Measurements from ENCODE around the gene ELOVL2. TPM values are rescaled to one million over a fixed set of nuclear protein-coding genes. Genes with fewer than 3 reads are reported as not detected.

The ELOVL2 gene
- total RNA-seq, 1 experiment from 2014 or later, result 12.7 TPM

DNA sequence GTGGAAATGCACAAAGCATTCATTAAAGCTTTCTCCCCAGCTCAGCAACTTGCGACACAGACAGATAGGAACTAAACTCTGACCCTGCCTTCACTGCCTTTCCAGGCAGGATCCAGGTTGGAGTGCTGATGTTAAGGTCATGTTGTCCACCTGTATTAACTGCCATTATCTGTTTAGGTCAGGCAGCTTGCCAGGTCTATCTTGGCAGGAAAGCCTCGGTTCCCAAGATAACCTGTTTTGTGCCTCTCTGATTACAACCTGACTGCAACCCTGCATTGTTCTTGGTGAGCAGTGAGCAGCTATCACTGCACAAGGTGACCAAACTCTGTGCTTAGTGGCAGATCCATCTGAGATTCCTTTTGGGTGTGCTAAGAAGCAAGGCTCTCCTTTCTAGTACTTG, 23.2 kb upstream of the ELOVL2 start:
- Histone ChIP-seq H3K9me3 (ENCODE audit: low read depth, low read length, poor library complexity, severe bottlenecking) (no peaks in the 10 kb centered on the region), H3K27ac (ENCODE audit: low read depth, low read length, poor library complexity, severe bottlenecking) (no peak overlapping the region), H3K27me3 (replicated peaks; ENCODE audit: insufficient read depth, low read depth, low read length, poor library complexity) (no peaks in the 10 kb centered on the region), H3K4me1 (ENCODE audit: insufficient read depth, low read length, poor library complexity, severe bottlenecking) (no peaks in the 10 kb centered on the region), H3K36me3 (ENCODE audit: insufficient read depth, low read length, poor library complexity, severe bottlenecking) (no peaks in the 10 kb centered on the region), H3K4me3 (ENCODE audit: low read depth, low read length, poor library complexity, severe bottlenecking) (no peak overlapping the region)
- ChIA-PET POLR2A (ENCODE audit: low non-redundant PET) (no interaction called here), CTCF (interaction anchor here (1.2 kb wide), 1 partner anchor 113 kb away, joined by 4 read pairs; no protein-coding TSS in a partner anchor)
- TF ChIP-seq, protein P1, sequence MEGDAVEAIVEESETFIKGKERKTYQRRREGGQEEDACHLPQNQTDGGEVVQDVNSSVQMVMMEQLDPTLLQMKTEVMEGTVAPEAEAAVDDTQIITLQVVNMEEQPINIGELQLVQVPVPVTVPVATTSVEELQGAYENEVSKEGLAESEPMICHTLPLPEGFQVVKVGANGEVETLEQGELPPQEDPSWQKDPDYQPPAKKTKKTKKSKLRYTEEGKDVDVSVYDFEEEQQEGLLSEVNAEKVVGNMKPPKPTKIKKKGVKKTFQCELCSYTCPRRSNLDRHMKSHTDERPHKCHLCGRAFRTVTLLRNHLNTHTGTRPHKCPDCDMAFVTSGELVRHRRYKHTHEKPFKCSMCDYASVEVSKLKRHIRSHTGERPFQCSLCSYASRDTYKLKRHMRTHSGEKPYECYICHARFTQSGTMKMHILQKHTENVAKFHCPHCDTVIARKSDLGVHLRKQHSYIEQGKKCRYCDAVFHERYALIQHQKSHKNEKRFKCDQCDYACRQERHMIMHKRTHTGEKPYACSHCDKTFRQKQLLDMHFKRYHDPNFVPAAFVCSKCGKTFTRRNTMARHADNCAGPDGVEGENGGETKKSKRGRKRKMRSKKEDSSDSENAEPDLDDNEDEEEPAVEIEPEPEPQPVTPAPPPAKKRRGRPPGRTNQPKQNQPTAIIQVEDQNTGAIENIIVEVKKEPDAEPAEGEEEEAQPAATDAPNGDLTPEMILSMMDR (conservative IDR thresholded peaks at IDR 0.05; ENCODE audit: low read depth, low read length), result no peak
- TF ChIP-seq EZH2 (IDR thresholded peaks at IDR 0.05; ENCODE audit: borderline replicate concordance, low read depth, low read length, poor library complexity, severe bottlenecking), result no peak
- no TSS peak for BruUV-seq (replicated peaks)
- intact Hi-C loops (cut with micrococcal nuclease; ENCODE audit: unreplicated experiment), result loop anchor here (5.0 kb wide), 1 partner anchor 590 kb away; no protein-coding TSS in a partner anchor
- DNase-seq (ENCODE audit: low spot score), result no peak

DNA sequence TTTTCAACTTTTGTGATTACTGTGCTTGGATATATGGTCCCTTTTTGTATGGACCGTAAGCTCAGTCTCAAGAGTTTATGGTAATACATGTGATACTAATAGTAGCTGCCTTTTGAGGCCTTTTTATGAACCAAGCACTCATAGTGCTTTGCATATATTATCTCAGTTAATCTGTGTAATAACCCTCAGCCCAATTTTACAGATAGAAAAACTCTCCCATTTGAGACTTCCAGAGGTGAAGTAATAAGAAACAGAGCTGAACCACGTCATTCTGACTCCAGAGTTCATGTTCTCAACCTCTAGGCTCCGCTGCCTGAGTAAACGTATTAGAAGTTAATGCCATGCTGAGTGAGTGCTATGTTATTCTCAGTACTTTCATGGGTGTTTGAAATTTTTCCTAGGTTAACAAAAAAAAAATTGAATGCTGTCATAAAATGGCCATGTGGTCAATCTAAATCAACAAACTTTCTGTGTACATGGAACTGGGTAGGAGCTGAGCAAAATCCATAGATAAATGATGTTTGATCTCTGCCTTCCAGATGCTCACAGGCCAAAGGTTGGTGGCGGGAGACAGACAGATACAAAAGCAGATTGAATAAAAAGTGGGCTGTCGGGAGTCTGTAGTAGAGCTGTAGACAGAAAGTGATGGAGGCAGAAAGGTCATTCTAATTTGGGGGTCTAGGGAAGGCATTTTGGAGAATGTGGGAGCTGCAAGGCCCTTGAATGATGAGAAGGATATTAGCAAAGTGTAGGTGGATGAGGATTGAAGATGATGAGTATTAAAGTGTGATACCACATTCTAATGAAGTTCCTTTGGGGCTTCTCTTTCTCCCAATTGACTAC, 22.6 kb upstream of the ELOVL2 start:
- CTCF ChIA-PET, result interaction anchor here (1.2 kb wide), 1 partner anchor 112 kb away, joined by 4 read pairs; no protein-coding TSS in a partner anchor

DNA sequence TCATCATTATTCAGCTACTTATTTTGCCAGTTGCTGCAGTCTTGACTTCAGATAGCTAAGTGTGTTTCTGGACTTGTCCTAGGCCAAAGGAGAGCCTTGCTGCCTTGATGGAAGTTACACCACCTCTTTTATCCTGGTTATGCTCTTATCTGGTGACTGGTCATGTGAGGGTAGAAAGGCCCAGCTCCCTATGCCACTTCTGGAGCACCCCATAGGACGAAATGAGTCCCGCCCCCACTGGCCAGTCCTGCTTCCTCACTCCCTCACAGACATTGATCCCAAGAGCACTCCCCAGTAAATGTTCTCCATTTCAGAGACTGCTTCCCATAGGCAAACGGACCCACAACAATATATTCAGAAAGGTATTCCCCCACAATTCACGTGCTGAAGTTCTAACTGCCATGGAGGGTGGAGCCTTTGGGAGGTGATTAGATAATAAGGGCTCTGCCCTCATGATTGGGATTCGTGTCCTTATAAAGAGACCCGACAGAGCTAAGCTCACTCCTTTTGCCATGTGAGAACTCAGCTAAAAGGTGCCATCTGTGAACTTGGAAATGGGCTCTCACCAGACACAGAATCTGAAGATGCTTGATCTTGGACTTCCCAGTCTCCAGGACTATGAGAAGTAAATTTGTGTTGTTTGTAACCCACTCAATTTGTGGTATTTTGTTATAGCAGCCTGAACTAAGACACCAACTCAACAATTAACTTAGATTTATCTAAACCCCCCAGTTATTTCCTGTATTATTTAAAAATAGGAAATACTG, 21.5 kb upstream of the ELOVL2 start:
- H3K27ac ChIP-seq (ENCODE audit: low read depth, low read length, poor library complexity, severe bottlenecking), result no peak overlapping the region
- TF ChIP-seq, protein P1 (conservative IDR thresholded peaks at IDR 0.05; ENCODE audit: low read depth, low read length), result no peak
- TF ChIP-seq EZH2 (IDR thresholded peaks at IDR 0.05; ENCODE audit: borderline replicate concordance, low read depth, low read length, poor library complexity, severe bottlenecking), result no peak
- no peaks in the 10 kb centered on the region for H3K9me3 ChIP-seq (ENCODE audit: low read depth, low read length, poor library complexity, severe bottlenecking)
- no peak for DNase-seq (ENCODE audit: low spot score)
- BruUV-seq (replicated peaks), result no TSS peak
- no peaks in the 10 kb centered on the region for H3K27me3 ChIP-seq (replicated peaks; ENCODE audit: insufficient read depth, low read depth, low read length, poor library complexity)
- intact Hi-C loops (cut with micrococcal nuclease; ENCODE audit: unreplicated experiment), result loop anchor here (5.0 kb wide), 1 partner anchor 588 kb away; no protein-coding TSS in a partner anchor
- CTCF ChIA-PET, result no interaction called here
- POLR2A ChIA-PET (ENCODE audit: low non-redundant PET), result no interaction called here
- H3K4me3 ChIP-seq (ENCODE audit: low read depth, low read length, poor library complexity, severe bottlenecking), result no peak overlapping the region
- no peaks in the 10 kb centered on the region for H3K4me1 ChIP-seq (ENCODE audit: insufficient read depth, low read length, poor library complexity, severe bottlenecking)
- H3K36me3 ChIP-seq (ENCODE audit: insufficient read depth, low read length, poor library complexity, severe bottlenecking), result no peaks in the 10 kb centered on the region

More for the DNA sequence above, 22.6 kb upstream of the ELOVL2 start:
- H3K27ac ChIP-seq (ENCODE audit: low read depth, low read length, poor library complexity, severe bottlenecking), result no peak overlapping the region
- no peaks in the 10 kb centered on the region for H3K36me3 ChIP-seq (ENCODE audit: insufficient read depth, low read length, poor library complexity, severe bottlenecking)
- no peaks in the 10 kb centered on the region for H3K9me3 ChIP-seq (ENCODE audit: low read depth, low read length, poor library complexity, severe bottlenecking)
- H3K4me1 ChIP-seq (ENCODE audit: insufficient read depth, low read length, poor library complexity, severe bottlenecking), result no peaks in the 10 kb centered on the region
- no peak for TF ChIP-seq EZH2 (IDR thresholded peaks at IDR 0.05; ENCODE audit: borderline replicate concordance, low read depth, low read length, poor library complexity, severe bottlenecking)
- TF ChIP-seq, protein P1 (conservative IDR thresholded peaks at IDR 0.05; ENCODE audit: low read depth, low read length), result no peak
- no peaks in the 10 kb centered on the region for H3K27me3 ChIP-seq (replicated peaks; ENCODE audit: insufficient read depth, low read depth, low read length, poor library complexity)
- POLR2A ChIA-PET (ENCODE audit: low non-redundant PET), result no interaction called here
- DNase-seq (ENCODE audit: low spot score), result no peak
- intact Hi-C loops (cut with micrococcal nuclease; ENCODE audit: unreplicated experiment), result loop anchor here (5.0 kb wide), 1 partner anchor 589 kb away; no protein-coding TSS in a partner anchor
- no TSS peak for BruUV-seq (replicated peaks)
- H3K4me3 ChIP-seq (ENCODE audit: low read depth, low read length, poor library complexity, severe bottlenecking), result no peak overlapping the region
